NCI-H524 treated with DMSO at 0.1 percent for 48 hours (cell line): ENCODE data around the gene SHC1.
A peak's percentile ranks its signal among the peaks of the same experiment; 100 is the strongest.

ENCODE experiments used
- DNase-seq: peaks from one replicate; lab custom pipeline; 2025; lab: John Stamatoyannopoulos, UW

The SHC1 gene

DNA sequence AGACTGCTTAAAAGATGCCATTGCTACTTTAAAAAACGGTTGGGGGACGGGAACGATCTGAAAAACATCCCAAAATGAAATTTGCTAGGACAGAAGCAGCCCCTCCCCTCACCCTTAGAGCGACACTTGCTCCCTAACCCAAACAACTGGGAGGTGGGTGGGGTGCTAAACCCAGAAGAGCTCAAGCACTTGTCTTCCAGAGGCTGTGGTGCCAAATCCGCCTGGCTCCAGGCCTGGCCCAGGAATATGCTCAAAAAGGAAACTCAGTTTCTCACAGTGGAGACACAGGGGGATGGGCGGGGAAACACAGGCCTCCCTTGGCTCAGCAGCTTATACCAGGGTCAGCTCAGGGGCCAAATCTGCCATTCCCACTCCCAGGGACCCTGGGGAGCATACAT lies 14.0 kb downstream of the SHC1 start:
- no peak for DNase-seq

DNA sequence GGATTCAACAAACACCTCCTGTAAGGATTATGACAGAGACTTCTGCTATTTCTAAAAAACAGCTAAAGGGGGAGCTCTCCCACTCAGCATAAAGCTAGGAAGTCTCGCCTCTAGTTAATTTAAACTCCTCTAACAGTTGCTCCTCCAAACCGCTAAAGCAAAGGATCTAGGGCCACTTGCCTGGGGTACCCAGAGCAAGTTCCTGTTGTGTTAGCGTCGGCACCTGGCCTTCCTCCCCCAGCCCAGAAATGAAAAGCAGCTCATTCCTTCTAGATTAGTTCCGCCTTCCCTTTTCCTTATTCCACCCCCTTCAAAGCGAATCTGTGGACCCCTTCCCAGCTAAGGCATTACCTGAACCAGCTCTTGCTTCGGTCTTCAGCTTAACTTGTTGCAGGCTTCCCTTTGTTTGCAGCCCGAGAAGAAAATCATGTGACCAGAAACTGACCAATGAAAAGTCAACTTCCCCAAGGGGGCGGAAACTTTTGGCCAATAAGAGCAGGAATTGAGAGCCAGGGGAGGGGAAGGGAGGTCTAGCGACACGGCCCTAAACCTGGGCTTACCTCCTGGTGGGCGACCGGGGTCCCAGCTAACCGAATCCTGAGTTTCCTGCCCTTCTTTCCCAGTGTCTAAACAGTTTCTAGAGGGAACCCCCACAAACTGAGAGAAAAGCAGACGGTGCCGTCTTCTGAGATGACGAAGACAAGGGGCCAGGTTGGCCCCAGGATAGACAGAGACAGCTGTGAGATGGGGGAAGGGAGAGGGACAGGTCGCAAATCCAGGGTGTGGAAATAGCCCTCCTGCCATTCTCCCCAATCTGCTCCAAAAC lies 14.6 kb downstream of the SHC1 start, which contains the start of gene PBXIP1:
PBXIP1 (minus strand) TSS at position 382 of the 826 bp plus-strand sequence. CDS start 2,378 bp downstream, outside the sequence.
- DNase-seq = peak; percentile 70

DNA sequence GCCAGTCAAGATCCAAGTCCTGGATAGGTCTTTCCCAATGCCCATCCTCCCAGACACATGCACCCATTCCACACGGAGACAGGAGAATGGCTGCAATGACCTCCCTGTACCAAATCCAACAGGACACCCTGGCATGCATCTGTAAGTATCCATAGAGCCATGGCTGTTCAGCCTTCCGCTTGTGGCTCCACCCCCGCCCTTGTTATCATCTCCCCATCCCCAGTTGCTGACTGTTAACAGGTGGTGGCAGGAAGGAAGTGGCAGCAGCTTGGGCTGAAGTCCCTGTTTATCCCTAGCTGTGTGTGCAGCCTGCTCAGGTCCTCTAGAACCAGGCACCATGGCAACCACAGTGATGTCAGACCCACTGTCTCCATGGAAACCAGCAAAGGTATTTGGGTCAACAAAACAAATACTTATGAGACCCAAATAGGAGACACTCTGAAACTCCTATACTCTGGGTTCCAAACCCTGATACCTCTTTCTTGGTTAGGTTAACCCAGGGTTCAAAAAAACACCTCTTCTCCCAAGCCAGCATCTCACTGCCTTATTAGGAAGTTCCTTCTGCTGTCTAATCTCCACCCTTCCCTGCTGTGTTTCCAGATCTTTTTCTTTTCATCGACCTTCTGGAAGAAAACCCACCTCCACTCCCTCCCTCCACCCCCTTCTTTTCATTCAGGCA lies 15.4 kb downstream of the SHC1 start:
- DNase-seq = peak; percentile 44

DNA sequence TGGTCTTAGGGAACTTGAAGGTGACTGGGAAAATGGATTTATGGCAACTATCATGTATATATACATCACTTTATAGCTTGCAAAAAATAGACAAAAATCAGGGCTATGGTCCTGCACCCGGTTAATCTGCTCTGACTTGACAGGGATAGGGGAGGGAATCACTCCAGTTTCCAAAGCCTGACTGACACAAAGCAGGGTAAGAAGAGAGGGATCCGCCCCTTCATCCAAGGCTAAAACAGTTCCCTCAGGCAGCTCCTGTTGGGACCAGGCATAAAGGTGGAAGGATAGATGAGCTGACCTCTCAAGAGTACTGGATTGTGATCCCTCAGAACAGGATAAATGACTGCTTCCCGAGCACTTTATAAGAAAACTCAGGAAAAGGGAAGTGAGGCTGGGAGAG lies 16.0 kb downstream of the SHC1 start:
- no peak for DNase-seq

DNA sequence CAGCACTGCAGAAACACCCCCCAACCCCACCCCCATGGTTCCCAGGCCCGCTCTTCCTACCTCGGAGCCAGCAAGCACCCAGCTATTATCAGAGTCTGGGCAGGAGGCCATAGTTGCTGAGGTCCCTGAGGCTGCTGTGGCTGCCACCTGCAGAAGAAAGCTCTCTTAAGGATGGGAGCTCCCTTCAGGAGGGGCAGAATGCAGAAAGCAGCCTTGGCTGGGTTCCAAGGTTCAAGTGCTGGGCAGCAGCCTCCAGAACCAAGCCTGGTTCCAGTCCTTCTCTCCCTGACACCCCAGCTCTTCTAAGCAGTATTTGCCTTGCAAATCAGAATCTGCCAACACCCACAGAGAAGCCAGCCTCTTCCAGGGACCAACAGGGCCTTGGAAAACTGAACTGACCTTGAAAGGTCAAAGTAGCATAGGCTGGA lies 16.9 kb downstream of the SHC1 start:
- no peak for DNase-seq

DNA sequence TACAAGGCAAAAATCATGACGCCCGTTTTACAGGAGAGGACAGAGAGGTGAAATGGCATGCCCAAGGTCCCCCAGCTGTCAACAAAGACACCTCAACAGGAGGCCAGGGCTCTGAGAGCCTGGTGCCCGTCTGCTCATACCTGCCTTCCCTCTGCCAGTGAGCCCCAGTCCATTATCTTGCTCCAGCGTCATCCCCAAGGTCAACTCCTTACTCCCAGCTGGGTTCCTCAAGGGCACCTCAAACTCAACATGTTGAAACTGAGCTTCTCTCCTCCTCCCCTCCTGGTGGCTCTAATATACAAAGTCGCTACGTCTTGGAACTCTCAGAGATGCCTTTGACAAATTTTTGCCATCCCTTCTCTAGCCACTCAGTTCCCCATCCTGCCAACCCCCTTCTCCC lies 17.9 kb downstream of the SHC1 start:
- no peak for DNase-seq

DNA sequence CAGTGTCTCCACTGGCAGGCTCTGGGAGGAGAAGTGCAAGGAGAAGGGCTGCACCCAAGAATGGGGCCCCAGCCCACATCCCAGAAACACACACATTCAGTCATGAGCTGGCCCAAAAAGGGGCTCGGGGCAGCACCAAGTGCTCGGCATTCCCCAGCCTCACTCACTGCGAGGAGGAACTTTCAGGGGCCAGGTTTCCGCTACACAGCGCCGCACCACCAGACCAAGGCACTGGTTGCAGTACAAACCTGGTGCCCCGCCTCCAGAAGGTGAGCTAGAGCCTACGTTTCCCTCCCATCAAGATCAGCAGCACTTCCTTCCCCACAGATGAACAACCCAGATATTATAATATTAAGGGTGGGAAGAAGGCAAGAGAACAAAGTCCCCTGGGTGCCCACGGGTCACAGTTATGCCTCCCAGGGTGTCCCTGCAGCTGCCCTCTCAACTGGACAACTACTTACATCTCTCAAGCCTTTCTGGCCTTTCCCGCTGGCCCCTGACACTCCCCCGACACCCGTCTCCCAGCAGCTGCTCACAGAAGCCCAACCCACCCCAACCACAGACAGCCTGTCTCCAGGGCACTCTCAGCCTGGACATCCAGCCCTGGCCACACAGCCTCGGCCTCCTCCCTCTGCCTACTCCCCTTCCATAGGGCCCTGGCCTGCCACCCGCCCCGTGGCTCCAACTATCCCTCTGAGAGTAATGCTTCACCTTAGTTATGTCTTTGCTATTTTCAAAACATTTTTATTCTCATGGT lies 18.5 kb downstream of the SHC1 start:
- DNase-seq = no peak

DNA sequence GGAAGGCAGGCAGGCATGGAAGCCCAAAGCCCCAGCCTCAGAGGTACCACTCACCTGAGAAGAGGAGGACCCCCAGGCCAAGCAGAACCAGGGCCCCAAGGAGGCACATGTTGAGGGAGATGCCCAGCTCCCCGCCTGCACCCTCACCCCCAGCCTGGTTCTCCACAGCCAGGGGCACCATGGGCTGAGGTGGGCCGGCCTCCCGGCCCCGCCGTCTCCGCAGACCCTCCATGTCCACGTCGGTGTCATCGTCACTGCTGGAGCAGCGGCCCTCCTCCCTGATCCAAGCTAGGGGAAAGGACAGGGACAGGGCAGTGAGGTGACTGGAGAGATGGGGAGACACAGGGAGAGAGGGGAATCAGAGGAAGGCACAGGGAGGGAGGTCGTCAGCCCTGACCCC lies 22.5 kb downstream of the SHC1 start:
- DNase-seq = no peak

DNA sequence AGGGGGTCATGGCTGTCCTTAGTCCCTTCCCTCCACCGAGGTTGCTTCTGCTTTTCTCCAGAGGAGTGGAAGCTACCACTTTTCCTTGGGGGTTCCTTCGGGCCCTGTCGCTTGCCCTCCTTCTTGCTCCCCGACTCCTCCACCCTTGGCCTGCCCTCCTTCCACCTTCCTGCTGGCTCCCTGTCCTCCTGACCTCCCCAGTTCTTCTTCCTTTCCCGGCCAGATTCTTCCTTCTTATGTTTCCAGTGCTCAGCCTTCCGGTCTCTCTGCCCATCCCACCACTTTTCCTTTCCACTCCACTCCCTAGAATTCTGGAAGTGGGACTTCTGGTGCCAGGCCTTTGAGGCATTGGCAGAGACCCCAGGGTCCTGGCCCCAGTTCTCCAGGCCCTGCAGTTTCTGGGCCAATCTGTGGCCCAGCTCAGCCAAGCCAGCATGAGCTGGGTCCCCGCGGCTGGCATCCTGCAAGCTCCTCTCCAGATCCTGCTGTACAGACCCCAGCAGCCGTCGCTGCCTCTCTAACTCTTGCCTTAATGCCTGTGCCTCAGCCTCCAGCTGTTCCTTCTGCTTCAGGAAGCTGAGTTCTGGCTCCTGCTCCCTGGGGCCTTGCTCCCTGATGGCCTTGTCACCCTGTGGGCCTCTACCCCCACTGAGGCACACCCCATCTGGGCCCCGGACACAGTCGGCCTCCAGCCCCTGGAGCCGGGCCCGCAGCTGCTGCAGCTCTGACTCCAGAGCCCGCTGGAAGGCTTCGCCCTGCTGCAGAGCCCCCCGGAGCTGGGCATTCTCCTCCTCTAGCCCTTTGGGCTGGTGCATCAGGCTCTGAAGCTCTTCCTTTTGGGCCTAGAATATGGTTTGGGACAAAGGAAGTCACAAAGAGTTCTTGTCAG lies 24.3 kb downstream of the SHC1 start:
- no peak for DNase-seq

DNA sequence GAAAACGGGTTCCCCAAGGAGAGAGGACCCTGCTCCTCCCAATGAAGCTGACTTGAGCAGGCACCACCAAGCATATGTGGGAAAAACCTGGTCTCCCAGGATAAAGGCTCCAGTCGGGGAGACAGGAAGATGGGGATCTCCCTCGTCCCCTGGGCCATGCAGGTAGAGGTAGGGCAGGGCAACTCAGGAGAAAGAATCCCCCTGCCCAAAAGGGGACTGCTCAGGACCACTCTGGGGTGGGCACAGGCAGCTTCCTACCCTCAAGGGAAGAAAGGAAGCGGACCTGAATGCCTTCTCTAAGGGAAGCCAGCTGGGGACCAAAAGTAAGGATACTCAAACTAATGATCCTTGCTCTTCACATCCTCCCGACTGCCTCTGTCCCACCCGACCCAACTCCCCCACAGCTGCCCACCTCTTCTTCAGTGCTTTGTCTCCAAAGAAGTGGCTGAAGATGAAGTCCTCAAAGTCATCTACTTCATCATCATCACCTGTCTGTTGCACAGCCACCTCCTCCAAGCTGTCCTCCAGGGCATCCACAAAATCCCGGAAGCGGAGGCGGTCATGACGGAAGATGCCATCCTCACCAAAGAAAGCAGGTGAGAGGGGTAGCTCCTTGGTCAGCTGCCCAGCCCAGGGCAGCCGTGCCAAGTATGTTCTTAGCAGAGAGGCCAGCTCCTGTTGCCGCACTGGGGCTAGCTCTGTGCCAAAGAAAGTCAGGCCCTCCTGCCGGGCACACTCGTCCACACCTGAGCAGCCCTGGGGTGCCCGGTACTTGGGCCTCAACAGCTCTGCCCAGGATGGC lies 25.2 kb downstream of the SHC1 start:
- no peak for DNase-seq

DNA sequence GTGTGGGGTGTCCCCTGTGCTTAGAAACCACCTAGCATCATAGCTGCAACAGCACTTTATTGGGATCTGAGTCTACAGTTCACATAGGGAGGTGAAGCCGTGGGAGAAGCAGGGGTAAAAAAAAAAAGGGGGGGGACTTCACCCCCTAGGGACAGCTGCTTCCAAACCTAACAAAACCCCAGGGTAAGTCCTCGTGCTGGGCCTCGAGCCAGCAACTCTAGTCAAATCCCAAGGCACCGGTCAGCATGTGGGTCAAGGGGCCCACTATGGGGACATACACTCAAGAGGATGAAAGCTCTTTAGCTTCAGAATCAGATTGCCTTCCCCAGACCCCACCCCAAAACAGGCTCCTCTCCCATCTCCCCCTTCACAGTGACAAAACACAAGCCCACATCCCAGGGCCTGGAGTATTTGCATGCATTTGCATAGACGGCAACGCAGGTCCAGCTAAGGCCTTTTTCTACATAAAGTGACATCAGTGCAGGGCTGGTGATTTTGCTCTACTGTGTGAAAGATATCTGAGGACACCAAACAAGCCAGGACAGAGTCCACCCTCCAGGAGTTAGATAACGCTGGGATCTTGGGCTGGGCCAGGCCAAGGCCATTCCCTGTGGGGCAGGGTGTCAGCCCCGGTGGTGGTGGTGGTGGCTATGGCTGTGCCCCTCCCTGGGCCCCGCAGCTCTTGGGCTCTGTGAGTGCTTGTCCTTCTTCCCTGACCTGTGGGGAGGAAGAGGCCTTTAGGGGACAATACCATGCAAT lies 26.0 kb downstream of the SHC1 start:
- DNase-seq = no peak

DNA sequence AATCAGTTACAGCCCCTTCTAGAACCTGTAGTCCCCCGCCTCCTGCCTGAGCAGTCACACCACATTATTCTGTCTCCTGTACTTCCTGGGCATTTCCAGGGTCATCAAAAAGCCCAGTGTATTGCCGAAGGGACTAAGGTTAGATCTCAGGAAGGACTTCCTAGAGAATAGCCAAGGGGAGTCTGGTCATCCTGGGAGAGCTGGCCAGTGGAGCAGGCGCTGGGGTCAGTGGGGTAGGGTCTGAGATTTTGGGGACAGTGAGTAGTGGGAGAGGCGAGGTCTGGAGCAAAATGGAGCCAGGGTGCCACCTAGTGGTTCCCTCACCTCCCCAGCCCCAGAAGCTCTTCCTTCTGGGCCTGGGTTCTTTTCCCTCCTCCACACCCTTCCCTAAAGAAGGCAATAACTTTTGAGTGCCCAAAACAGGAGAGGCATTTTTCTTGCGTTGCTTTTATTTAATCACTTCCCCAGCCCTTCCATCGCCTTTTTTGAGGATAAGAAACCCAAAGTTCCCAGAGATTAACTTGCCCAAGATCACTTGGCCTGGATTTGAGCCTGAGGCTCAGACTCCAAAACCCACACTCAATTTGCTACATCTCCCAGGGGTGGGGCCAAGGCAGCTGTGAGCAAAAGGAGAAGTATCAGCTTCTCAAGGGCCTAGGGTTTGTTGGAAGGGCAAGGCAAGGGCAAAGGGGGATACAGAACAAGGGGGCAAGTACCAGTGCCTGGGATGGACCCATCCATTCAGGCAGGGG lies 26.7 kb downstream of the SHC1 start:
- DNase-seq = no peak

DNA sequence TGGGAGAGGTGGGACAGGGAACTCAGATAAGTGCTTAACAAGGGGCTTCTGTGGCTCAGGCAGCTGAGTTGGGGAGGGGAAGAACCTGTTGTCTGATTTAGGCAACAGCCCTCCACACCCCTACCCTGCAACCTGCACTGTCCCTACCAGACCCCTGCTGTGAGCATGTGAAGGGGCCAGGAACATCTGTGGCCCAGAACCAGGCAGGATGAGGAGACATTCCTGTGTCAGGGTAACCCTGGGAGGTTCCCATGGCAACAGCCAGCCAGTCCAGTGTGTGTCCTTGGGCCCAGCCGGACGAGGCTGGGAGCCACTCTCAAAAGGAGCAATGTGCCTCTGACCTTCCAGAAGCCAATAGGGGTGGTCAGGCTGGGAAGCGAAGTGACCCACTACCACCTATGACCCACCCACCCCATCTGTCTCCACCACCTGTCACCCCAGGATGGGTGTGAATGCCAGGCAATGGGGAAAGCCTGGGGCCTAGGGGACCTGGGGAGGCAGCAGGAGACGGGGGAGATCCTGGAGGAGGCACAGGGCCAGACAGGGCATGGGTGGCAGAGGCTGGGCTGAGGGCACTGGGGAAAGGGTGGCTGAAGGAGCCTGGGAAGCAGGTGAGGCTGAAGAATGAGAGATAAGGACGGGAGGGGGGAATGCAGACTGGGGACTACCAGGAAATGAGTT lies 29.1 kb downstream of the SHC1 start:
- peak; percentile 79 for DNase-seq

DNA sequence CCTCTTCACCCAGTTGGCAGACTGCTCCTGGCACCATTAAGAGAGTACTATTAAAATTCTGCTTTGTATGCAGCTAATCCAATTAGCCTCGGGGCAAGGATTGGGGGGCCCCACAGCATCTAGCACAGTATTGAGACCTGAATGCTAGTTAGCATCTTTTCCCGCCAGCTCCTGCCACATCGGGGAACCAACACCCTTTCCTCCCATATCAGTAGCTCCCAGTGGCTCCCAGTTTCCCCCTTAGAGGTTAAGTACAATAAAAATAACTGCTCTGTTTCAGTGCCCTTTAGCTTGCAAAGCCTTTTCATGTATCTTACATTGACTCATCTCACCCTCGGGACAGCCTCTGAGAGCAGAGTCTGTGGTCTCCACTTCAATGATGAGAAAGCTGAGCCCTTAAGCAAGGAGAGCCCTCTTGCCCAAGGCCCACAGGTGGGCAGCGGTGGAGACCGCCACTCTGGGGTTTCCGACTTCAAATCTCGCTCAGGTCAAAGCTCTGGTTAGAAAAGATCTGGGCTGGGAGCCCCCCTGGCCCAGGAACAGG lies 29.8 kb downstream of the SHC1 start:
- DNase-seq = peak; percentile 48

DNA sequence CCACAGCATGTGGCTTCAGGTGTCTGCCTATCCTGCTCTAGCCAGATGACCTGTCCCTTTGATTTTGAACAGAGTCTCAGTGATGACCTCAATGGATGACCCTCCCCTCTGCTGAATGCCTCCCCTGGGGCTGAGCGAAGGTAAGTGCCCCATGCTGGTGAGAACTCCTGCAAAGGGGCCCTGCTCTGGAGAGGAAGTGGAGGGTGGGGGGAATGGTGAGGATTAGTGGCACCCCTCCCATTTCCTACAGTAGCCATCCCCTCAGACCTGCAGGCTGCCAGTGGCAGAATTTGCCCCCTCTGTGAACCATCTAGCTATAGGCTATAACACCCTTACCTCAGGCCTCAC lies 30.4 kb downstream of the SHC1 start:
- DNase-seq = no peak

DNA sequence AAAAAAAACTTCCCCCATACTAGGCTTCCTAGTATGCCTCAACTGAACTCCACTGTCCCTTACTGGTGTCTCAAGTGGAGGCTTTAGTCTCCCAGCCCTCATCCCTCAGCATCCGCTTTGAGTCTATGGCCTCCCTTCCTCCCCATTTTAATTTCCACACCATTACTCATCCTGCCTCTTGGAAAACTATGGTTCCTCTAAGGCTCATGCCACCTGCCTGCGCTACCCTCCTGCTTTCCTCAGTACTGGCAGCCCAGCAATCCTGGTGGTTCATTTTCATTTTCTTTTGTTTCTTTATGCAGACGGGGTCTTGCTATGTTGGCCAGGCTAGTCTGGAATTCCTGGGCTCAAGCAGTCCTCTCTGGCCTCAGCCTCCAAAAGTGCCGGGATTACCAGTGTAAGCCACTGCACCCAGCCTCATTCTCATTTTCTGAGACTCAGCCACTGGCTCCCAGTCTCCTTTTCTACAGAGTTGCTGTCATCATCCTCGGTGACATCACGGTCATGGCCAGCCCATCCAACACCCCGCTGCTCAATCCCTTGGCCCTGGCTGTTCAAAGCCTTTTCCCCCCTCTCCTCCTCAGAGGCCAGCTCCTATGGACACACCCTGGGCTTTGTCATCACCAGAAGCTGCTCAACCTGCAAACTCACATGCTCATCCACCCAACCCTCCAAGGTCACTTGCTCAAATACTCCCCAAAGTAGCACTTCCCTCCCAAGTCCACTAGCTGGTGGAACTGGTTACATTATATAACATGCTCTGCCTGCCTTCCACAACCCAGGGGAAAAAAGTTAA lies 31.7 kb downstream of the SHC1 start:
- no peak for DNase-seq

DNA sequence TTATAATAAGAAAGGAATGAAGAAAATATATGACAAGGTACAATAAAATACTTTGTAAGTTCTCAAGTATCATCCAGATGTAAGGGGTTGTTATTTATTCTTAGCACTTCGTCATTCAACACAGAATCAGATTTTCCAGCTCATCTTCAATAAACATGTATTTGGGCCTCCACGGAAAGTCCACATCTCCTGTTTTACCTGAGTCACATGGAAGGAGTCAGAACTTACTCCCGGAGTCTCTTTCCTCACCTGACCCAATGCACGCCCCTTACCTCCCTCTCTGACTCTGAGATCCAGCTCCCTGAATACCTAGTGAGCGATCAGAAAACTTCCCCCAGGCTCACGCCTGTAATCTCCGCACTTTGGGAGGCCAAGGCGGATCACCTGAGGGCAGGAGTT lies 32.6 kb downstream of the SHC1 start:
- DNase-seq = no peak
